HepG2 (cell line): ENCODE results near the gene CDK14.

ENCODE experiments used
- BORCS8-MEF2B ChIP-seq: sonication (generic); formaldehyde crosslinking; IDR thresholded peaks from 2 replicates; pipeline ENCODE4 v1.8.0; 2022; ENCODE audit warnings: mild to moderate bottlenecking, missing genetic modification reagents
- CREM ChIP-seq, 2 experiments: sonication (generic) in 1 of 2; formaldehyde crosslinking in 1 of 2; IDR thresholded peaks; 2 replicates each; pipeline versions ENCODE4 v1.4.0 to v1.6.1; 2016 to 2020; ENCODE audit warnings: antibody characterized with exemption in 1 of 2, mild to moderate bottlenecking in 1 of 2, missing genetic modification reagents in 1 of 2
- CTCF ChIP-seq: sonication (generic); formaldehyde crosslinking; IDR thresholded peaks from 2 replicates; pipeline ENCODE4 v1.5.0; 2020; ENCODE audit warnings: mild to moderate bottlenecking, missing genetic modification reagents, moderate library complexity
- EZH2 ChIP-seq: conservative IDR thresholded peaks from 2 replicates; pipeline ENCODE4 v1.6.1; 2012; ENCODE audit warnings: mild to moderate bottlenecking, low read depth, low read length, moderate library complexity
- GABPA ChIP-seq, 2 experiments: IDR thresholded peaks; 2 replicates each; pipeline ENCODE4 v1.6.1; 2011 to 2016; ENCODE audit warnings: low read depth in 2 of 2, low read length in 1 of 2, missing biosample characterization in 1 of 2, missing genetic modification characterization in 1 of 2
- MYNN ChIP-seq: sonication (generic); formaldehyde crosslinking; IDR thresholded peaks from 2 replicates; pipeline ENCODE4 v1.4.0; 2020; ENCODE audit warnings: mild to moderate bottlenecking, low read depth, missing genetic modification reagents
- NCOA1 ChIP-seq: sonication (generic); formaldehyde crosslinking; IDR thresholded peaks from 2 replicates; pipeline ENCODE4 v1.9.0; 2021; ENCODE audit warnings: missing genetic modification reagents
- ZFP62 ChIP-seq: sonication (generic); formaldehyde crosslinking; IDR thresholded peaks from 2 replicates; pipeline ENCODE4 v1.4.0; 2020; ENCODE audit warnings: missing genetic modification reagents
- ZNF431 ChIP-seq: sonication (generic); formaldehyde crosslinking; IDR thresholded peaks from 2 replicates; pipeline ENCODE4 v1.9.0; 2022; ENCODE audit warnings: missing genetic modification reagents, low read depth, mild to moderate bottlenecking, borderline replicate concordance
- TF ChIP-seq, protein P1 (sequence below): sonication (generic); formaldehyde crosslinking; IDR thresholded peaks from 2 replicates; pipeline ENCODE4 v1.8.1; 2023; ENCODE audit warnings: missing genetic modification reagents, mild to moderate bottlenecking, borderline replicate concordance
- TF ChIP-seq, protein P2 (sequence below): sonication (generic); formaldehyde crosslinking; IDR thresholded peaks from 2 replicates; pipeline ENCODE4 v1.4.0; 2020; ENCODE audit warnings: missing genetic modification reagents, borderline replicate concordance
- TF ChIP-seq, protein P3 (sequence below): sonication (generic); formaldehyde crosslinking; IDR thresholded peaks from one replicate; pipeline ENCODE4 v1.5.1; 2020; ENCODE audit warnings: mild to moderate bottlenecking, missing genetic modification reagents; ENCODE audit errors: not compliant biosample characterization
- TF ChIP-seq, protein P4 (sequence below): fragments of 450-650 bp; IDR thresholded peaks from 2 replicates; pipeline ENCODE4 v1.6.1; 2017; ENCODE audit warnings: mild to moderate bottlenecking

GRCh38 chr7:90663176-90663575 is 67.1 kb downstream of the CDK14 start:
- TF ChIP-seq, protein P1, sequence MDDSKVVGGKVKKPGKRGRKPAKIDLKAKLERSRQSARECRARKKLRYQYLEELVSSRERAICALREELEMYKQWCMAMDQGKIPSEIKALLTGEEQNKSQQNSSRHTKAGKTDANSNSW (CRISPR knock-in tag): no peak
- TF ChIP-seq CTCF (CRISPR knock-in tag) (no peak), EZH2 (no peak), ZNF431 (CRISPR knock-in tag) (no peak), ZFP62 (no peak), NCOA1 (CRISPR knock-in tag) (no peak), GABPA (IDR thresholded peaks at IDR 0.05; ENCODE audit: low read depth, low read length) (no peak), GABPA (CRISPR knock-in tag; IDR thresholded peaks at IDR 0.05; ENCODE audit: low read depth) (no peak), BORCS8-MEF2B (CRISPR knock-in tag) (no peak), MYNN (no peak), CREM (IDR thresholded peaks at IDR 0.05) (no peak), CREM (CRISPR knock-in tag; IDR thresholded peaks at IDR 0.05) (no peak)
- TF ChIP-seq, protein P2, sequence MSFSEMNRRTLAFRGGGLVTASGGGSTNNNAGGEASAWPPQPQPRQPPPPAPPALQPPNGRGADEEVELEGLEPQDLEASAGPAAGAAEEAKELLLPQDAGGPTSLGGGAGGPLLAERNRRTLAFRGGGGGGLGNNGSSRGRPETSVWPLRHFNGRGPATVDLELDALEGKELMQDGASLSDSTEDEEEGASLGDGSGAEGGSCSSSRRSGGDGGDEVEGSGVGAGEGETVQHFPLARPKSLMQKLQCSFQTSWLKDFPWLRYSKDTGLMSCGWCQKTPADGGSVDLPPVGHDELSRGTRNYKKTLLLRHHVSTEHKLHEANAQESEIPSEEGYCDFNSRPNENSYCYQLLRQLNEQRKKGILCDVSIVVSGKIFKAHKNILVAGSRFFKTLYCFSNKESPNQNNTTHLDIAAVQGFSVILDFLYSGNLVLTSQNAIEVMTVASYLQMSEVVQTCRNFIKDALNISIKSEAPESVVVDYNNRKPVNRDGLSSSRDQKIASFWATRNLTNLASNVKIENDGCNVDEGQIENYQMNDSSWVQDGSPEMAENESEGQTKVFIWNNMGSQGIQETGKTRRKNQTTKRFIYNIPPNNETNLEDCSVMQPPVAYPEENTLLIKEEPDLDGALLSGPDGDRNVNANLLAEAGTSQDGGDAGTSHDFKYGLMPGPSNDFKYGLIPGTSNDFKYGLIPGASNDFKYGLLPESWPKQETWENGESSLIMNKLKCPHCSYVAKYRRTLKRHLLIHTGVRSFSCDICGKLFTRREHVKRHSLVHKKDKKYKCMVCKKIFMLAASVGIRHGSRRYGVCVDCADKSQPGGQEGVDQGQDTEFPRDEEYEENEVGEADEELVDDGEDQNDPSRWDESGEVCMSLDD (CRISPR knock-in tag): no peak
- TF ChIP-seq, protein P3, sequence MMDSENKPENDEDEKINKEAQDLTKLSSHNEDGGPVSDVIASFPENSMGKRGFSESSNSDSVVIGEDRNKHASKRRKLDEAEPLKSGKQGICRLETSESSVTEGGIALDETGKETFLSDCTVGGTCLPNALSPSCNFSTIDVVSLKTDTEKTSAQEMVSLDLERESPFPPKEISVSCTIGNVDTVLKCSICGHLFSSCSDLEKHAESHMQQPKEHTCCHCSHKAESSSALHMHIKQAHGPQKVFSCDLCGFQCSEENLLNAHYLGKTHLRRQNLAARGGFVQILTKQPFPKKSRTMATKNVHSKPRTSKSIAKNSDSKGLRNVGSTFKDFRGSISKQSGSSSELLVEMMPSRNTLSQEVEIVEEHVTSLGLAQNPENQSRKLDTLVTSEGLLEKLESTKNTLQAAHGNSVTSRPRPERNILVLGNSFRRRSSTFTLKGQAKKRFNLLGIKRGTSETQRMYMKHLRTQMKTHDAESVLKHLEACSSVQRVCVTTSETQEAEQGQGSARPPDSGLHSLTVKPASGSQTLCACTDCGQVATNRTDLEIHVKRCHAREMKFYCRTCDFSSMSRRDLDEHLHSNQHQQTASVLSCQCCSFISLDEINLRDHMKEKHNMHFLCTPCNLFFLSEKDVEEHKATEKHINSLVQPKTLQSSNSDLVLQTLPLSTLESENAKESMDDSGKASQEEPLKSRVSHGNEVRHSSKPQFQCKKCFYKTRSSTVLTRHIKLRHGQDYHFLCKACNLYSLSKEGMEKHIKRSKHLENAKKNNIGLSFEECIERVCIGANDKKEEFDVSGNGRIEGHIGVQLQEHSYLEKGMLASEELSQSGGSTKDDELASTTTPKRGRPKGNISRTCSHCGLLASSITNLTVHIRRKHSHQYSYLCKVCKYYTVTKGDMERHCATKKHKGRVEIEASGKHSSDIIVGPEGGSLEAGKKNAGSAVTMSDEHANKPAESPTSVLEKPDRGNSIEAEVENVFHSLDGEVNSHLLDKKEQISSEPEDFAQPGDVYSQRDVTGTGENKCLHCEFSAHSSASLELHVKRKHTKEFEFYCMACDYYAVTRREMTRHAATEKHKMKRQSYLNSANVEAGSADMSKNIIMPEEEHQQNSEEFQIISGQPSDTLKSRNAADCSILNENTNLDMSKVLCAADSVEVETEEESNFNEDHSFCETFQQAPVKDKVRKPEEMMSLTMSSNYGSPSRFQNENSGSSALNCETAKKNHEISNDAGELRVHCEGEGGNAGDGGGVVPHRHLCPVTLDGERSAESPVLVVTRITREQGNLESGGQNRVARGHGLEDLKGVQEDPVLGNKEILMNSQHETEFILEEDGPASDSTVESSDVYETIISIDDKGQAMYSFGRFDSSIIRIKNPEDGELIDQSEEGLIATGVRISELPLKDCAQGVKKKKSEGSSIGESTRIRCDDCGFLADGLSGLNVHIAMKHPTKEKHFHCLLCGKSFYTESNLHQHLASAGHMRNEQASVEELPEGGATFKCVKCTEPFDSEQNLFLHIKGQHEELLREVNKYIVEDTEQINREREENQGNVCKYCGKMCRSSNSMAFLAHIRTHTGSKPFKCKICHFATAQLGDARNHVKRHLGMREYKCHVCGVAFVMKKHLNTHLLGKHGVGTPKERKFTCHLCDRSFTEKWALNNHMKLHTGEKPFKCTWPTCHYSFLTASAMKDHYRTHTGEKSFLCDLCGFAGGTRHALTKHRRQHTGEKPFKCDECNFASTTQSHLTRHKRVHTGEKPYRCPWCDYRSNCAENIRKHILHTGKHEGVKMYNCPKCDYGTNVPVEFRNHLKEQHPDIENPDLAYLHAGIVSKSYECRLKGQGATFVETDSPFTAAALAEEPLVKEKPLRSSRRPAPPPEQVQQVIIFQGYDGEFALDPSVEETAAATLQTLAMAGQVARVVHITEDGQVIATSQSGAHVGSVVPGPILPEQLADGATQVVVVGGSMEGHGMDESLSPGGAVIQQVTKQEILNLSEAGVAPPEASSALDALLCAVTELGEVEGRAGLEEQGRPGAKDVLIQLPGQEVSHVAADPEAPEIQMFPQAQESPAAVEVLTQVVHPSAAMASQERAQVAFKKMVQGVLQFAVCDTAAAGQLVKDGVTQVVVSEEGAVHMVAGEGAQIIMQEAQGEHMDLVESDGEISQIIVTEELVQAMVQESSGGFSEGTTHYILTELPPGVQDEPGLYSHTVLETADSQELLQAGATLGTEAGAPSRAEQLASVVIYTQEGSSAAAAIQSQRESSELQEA (CRISPR knock-in tag): no peak
- TF ChIP-seq, protein P4, sequence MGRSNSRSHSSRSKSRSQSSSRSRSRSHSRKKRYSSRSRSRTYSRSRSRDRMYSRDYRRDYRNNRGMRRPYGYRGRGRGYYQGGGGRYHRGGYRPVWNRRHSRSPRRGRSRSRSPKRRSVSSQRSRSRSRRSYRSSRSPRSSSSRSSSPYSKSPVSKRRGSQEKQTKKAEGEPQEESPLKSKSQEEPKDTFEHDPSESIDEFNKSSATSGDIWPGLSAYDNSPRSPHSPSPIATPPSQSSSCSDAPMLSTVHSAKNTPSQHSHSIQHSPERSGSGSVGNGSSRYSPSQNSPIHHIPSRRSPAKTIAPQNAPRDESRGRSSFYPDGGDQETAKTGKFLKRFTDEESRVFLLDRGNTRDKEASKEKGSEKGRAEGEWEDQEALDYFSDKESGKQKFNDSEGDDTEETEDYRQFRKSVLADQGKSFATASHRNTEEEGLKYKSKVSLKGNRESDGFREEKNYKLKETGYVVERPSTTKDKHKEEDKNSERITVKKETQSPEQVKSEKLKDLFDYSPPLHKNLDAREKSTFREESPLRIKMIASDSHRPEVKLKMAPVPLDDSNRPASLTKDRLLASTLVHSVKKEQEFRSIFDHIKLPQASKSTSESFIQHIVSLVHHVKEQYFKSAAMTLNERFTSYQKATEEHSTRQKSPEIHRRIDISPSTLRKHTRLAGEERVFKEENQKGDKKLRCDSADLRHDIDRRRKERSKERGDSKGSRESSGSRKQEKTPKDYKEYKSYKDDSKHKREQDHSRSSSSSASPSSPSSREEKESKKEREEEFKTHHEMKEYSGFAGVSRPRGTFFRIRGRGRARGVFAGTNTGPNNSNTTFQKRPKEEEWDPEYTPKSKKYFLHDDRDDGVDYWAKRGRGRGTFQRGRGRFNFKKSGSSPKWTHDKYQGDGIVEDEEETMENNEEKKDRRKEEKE: no peak
